Fibroblast of pulmonary artery (primary cell): ENCODE results near the gene REN.

Experiments
- DNase-seq: peaks from one replicate; pipeline ENCODE4 v3.0.0-alpha.2; 2010; ENCODE audit warnings: low read depth
- H3K4me3 ChIP-seq: replicated peaks from 2 replicates; pipeline ENCODE4 v1.5.1; 2011; ENCODE audit warnings: low read depth, mild to moderate bottlenecking, control low read depth, low read length, moderate library complexity
- TF ChIP-seq, protein P1 (sequence below): IDR thresholded peaks from 2 replicates; pipeline ENCODE4 v1.5.1; 2011; ENCODE audit warnings: mild to moderate bottlenecking, control low read depth, low read length, inconsistent platforms; ENCODE audit errors: missing control alignments

The REN gene

DNA sequence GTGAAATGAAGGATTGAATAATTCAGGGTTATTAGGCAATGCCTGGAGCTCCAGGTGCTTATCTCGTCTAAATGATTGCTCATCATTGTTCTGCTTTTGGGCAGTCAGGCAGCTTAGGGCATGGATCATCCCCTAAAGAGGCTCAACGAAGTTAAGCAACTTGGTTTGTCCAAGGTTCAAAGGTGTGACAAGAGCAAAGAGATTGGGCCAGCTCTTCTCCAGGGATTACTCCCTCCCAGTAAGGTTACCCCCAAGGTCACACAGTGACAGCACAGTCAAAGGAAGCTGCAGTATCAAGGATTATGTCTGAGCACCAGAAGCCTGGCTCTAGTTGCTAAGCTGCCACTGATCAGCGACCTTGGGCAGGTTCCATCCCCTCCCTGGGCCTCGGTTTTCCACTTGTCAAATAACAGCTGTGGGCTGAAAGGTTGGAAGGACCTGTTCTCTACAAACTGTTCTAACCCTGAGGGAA is 21.1 kb downstream of the REN start:
- H3K4me3 ChIP-seq = no peak overlapping the region
- TF ChIP-seq, protein P1, sequence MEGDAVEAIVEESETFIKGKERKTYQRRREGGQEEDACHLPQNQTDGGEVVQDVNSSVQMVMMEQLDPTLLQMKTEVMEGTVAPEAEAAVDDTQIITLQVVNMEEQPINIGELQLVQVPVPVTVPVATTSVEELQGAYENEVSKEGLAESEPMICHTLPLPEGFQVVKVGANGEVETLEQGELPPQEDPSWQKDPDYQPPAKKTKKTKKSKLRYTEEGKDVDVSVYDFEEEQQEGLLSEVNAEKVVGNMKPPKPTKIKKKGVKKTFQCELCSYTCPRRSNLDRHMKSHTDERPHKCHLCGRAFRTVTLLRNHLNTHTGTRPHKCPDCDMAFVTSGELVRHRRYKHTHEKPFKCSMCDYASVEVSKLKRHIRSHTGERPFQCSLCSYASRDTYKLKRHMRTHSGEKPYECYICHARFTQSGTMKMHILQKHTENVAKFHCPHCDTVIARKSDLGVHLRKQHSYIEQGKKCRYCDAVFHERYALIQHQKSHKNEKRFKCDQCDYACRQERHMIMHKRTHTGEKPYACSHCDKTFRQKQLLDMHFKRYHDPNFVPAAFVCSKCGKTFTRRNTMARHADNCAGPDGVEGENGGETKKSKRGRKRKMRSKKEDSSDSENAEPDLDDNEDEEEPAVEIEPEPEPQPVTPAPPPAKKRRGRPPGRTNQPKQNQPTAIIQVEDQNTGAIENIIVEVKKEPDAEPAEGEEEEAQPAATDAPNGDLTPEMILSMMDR = no peak
- no peak for DNase-seq

DNA sequence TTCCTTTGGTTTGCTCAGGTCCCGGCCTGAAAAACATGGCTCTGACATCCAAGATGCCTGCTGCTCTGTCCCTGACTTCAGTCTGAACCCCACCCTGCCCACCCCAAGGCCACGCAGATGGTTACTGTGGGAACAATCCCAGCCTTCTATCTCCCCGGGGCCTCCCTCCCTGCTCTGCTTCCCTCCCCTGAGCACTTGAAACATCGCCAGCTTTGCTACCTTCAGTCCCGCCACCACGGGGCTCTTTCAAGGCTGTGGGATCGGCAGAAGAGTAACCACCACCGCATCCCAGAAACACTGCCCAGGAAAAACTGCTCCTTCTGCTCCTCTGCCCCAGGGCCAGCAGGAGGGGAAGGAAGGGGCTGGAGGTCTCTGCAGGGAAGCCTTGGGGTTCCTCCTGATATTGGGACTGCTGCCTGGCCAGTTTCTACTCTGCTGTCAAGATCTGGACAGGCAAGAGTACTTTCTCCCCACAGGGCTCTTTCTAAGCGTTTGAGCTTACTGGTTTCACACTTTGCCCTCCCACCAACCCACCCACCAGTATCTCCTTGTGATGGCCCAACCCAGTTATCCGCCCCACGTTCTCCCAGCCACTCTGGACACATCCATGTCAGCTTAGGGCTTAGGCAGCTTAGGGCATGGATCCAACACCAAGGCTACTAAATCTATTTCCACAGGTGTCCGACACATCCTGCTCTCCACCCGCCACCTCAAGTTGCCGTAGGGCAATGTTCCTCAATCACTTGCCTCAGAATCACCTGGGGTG is 22.7 kb downstream of the REN start:
- DNase-seq = no peak
- TF ChIP-seq, protein P1 = no peak
- no peak overlapping the region for H3K4me3 ChIP-seq

DNA sequence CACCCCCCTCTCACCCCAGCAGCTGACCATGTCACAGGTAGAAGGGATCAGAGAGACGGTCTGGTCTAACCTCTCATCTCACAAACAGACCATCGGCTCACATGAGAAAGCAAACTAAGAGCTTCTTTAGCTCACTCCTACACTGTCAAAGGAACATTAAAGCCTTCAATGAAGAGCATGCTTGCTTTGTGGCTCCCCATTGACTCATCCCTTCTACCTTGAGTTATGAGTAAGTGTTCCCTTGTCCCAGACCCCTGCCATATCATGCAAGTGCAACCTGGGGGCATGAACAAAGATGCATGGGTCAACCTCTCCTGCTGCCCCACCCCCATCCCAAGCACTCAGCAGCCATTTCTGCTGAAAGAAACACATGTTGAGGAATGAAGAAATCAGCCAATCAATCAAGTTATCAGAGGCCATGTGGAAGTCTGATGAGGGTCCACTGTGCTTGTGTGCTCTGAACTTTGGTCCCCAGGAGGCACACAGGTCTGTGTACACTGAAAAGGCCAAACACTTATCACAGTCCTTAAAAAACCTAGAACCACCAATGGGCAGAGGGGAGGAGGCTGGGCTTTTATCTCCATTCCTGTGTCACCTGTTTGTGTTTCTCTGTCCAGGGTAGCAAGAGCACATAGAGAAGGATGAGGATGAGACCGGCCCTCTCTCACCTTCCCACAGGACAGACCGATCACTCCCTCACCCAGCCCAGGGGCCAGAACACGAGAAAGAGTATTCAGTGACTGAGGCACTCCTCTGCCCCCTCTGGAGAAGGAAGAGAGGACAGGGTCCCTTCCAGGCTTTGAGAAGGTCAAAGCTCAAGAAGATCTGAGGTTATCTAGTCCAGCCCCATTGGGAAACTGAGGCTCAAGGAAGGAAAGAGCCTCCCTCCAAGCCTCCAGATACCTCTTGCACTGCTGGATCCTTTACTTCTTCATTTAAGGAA is 23.8 kb downstream of the REN start:
- no peak overlapping the region for H3K4me3 ChIP-seq
- TF ChIP-seq, protein P1 = no peak
- no peak for DNase-seq

DNA sequence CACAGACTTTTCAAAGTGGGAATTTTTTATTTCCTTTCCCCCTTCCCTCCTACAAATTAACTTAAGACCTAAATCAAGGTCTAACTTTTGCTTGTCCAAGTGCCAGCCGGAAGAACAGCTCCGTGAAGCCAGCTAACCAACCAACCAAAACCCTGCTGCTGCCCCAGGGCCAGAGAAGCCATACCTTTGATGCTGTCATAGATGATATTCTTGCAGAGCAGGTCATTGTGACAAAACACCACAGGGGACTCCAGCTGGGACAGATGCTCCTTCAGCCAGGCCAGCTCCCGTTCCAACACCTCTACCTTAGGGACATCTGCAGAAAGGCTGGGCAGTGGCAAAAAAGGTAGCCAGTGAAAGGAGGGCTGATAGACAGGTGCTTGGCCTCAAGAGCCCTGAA is 25.0 kb downstream of the REN start:
- no peak overlapping the region for H3K4me3 ChIP-seq
- no peak for DNase-seq
- TF ChIP-seq, protein P1 = no peak

DNA sequence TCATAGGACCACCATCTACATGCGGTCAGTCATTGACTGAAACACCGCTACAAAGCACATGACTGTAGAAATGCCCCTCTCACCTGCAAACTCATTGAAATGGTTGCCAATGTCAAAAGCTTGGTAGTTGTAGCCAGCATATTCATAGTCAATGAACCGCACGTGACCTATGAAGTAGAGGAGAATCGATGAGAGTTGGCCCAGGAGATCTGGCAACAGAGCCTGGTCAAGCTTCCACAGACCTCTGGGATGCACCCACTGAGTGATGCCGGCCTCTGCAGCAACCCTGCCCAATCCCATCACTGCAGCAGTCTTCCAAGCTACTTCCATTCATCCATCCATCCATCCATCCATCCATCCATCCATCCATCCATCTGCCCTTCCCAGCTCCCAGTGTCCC is 26.2 kb downstream of the REN start:
- TF ChIP-seq, protein P1 = no peak
- no peak for DNase-seq
- no peak overlapping the region for H3K4me3 ChIP-seq

DNA sequence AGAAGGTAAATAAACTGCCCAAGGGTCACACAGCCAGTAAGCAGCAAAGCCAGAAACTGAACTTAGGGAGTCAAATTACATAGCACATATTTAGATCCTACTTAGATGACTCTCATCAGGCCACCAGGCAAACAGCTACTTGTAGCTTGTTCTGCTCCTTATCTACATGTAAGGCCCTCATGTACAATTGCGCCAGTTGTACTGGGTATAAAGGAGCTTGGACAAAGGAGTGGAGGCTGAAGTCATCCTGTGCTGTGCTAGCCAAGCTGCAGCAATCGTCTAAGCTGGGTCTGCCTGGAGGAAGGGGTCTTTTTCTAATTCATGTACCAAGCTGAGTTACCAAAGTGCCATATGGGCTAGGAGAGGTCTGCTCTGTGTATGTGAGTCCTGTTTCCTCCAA is 27.0 kb downstream of the REN start:
- TF ChIP-seq, protein P1 = no peak
- H3K4me3 ChIP-seq = no peak overlapping the region
- no peak for DNase-seq
